Activated naive CD8-positive, alpha-beta T cell treated with anti-CD3 and anti-CD28 coated beads, Interleukin-2, amount 50 U/mL, for 24 hours (primary cell): ENCODE data around the gene ARSA.
"Not testable (repeated sequence)": the region's sequence is repeated elsewhere in the genome, so short reads cannot be mapped to it uniquely, and the experiment has no call there.

Source experiments
- ATAC-seq: fragments of 150-1000 bp; cut with Tn5 transposase; one replicate; pipeline ENCODE4 v1.10.0; 2021
- DNase-seq: peaks from one replicate; pipeline ENCODE4 v3.0.0; 2021
- H3K27ac Mint-ChIP-seq: one replicate; pipeline ENCODE4 v1.8.0; 2021; ENCODE audit warnings: mild to moderate bottlenecking, mixed read lengths
- H3K27me3 Mint-ChIP-seq: one replicate; pipeline ENCODE4 v1.8.0; 2021; ENCODE audit warnings: mixed read lengths
- H3K36me3 Mint-ChIP-seq: one replicate; pipeline ENCODE4 v1.8.0; 2021; ENCODE audit warnings: low read depth, mixed read lengths
- H3K4me1 Mint-ChIP-seq: one replicate; pipeline ENCODE4 v1.8.0; 2021; ENCODE audit warnings: mixed read lengths
- H3K4me3 Mint-ChIP-seq: one replicate; pipeline ENCODE4 v1.8.0; 2021; ENCODE audit warnings: mild to moderate bottlenecking, moderate library complexity, mixed read lengths
- H3K9me3 Mint-ChIP-seq: one replicate; pipeline ENCODE4 v1.8.0; 2021; ENCODE audit warnings: mixed read lengths

The ARSA gene

GRCh38 chr22:50665738-50666137, 37.8 kb upstream of the ARSA start:
- Mint-ChIP-seq H3K27ac (no peak overlapping the region), H3K27me3 (peaks cover 9% of the 10 kb centered on the region), H3K36me3 (no peaks in the 10 kb centered on the region), H3K4me3 (no peak overlapping the region), H3K4me1 (no peaks in the 10 kb centered on the region), H3K9me3 (no peaks in the 10 kb centered on the region)
- ATAC-seq (no peak), DNase-seq (no peak)

DNA sequence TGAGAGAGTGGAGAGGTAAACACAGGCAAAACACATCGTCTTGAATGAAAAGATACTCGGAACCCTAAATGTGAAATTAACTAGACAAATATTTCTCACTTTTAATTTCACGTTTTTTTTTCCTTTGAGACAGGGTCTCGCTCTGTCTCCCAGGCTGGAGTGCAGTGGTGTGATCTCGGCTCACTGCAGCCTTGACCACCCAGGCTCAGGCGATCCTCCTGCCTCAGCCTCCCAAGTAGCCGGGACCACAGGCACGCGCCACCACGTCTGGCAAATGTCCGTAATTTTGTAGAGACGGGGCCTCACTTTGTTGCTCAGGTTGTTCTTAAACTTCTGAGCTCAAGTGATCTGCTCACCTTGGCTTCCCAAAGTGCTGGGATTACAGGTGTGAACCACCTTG, 37.3 kb upstream of the ARSA start:
- no peak overlapping the region for H3K27ac Mint-ChIP-seq
- DNase-seq, result no peak
- no peaks in the 10 kb centered on the region for H3K36me3 Mint-ChIP-seq
- H3K9me3 Mint-ChIP-seq, result no peaks in the 10 kb centered on the region
- ATAC-seq, result no peak
- no peaks in the 10 kb centered on the region for H3K4me1 Mint-ChIP-seq
- peaks cover 7% of the 10 kb centered on the region for H3K27me3 Mint-ChIP-seq
- no peak overlapping the region for H3K4me3 Mint-ChIP-seq

- Mint-ChIP-seq H3K27ac (no peak overlapping the region), H3K9me3 (no peaks in the 10 kb centered on the region), H3K4me3 (no peak overlapping the region), H3K4me1 (no peaks in the 10 kb centered on the region), H3K36me3 (no peaks in the 10 kb centered on the region), H3K27me3 (peaks cover 13% of the 10 kb centered on the region)
- DNase-seq, result no peak
- ATAC-seq, result no peak
Observed at GRCh38 chr22:50660306-50660705, 32.4 kb upstream of the ARSA start.

GRCh38 chr22:50659711-50660110, 31.8 kb upstream of the ARSA start:
- H3K4me3 Mint-ChIP-seq, H3K4me1 Mint-ChIP-seq, H3K36me3 Mint-ChIP-seq, H3K9me3 Mint-ChIP-seq, ATAC-seq, H3K27ac Mint-ChIP-seq, DNase-seq: not testable (repeated sequence)
- H3K27me3 Mint-ChIP-seq, result peaks cover 14% of the 10 kb centered on the region

DNA sequence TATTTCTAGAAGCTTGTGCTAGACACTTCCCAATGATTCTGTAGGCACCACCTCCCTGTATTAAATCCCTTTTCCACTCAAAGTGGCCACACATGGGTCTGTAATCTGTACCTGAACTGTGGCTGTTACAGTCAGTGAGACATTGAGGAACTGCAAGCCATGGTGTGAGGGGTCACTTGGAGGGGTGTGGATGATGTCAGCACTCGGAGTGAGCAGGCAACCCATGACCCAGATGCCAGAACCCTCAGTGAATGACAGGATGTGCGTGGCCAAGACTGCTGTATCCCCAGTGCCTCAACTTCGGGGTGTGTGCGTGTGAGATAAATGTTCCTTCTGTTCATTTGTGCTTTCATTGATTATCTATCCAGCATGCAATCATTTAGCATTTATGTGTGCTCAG, 30.0 kb upstream of the ARSA start:
- H3K4me1 Mint-ChIP-seq, result no peaks in the 10 kb centered on the region
- no peaks in the 10 kb centered on the region for H3K36me3 Mint-ChIP-seq
- no peaks in the 10 kb centered on the region for H3K9me3 Mint-ChIP-seq
- ATAC-seq, result no peak
- DNase-seq, result no peak
- H3K27me3 Mint-ChIP-seq, result peaks cover 14% of the 10 kb centered on the region
- H3K27ac Mint-ChIP-seq, result no peak overlapping the region
- no peak overlapping the region for H3K4me3 Mint-ChIP-seq

GRCh38 chr22:50656122-50657070, 28.4 kb upstream of the ARSA start:
- Mint-ChIP-seq H3K27me3 (peaks cover 13% of the 10 kb centered on the region), H3K4me1 (no peaks in the 10 kb centered on the region), H3K9me3 (no peaks in the 10 kb centered on the region), H3K36me3 (no peaks in the 10 kb centered on the region), H3K4me3 (no peak overlapping the region), H3K27ac (no peak overlapping the region)
- DNase-seq, result no peak
- no peak for ATAC-seq

GRCh38 chr22:50654664-50655063, 26.7 kb upstream of the ARSA start:
- H3K4me1 Mint-ChIP-seq, H3K9me3 Mint-ChIP-seq, H3K27me3 Mint-ChIP-seq, DNase-seq, H3K27ac Mint-ChIP-seq, H3K4me3 Mint-ChIP-seq, ATAC-seq, H3K36me3 Mint-ChIP-seq: not testable (repeated sequence)

- Mint-ChIP-seq H3K36me3 (peaks cover 2% of the 10 kb centered on the region), H3K27ac (no peak overlapping the region), H3K27me3 (peaks cover 9% of the 10 kb centered on the region), H3K4me1 (no peaks in the 10 kb centered on the region), H3K9me3 (no peaks in the 10 kb centered on the region), H3K4me3 (no peak overlapping the region)
- ATAC-seq (no peak), DNase-seq (no peak)
Observed at GRCh38 chr22:50653256-50653655, 25.3 kb upstream of the ARSA start.

DNA sequence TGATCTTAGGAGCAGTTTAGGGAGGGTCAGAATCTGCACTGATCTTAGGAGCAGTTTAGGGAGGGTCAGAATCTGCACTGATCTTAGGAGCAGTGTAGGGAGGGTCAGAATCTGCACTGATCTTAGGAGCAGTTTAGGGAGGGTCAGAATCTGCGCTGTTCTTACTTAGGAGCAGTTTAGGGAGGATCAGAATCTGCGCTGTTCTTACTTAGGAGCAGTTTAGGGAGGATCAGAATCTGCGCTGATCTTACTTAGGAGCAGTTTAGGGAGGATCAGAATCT, 15.8 kb upstream of the ARSA start:
- not testable (repeated sequence) for H3K27ac Mint-ChIP-seq, H3K36me3 Mint-ChIP-seq, H3K9me3 Mint-ChIP-seq, H3K4me1 Mint-ChIP-seq, ATAC-seq, DNase-seq, H3K4me3 Mint-ChIP-seq
- H3K27me3 Mint-ChIP-seq, result peaks cover 19% of the 10 kb centered on the region

- not testable (repeated sequence) for H3K4me3 Mint-ChIP-seq, H3K36me3 Mint-ChIP-seq, H3K9me3 Mint-ChIP-seq, DNase-seq, H3K27ac Mint-ChIP-seq, H3K4me1 Mint-ChIP-seq, ATAC-seq
- peaks cover 19% of the 10 kb centered on the region for H3K27me3 Mint-ChIP-seq
Observed at GRCh38 chr22:50643021-50643820, 15.3 kb upstream of the ARSA start.

GRCh38 chr22:50641696-50642607, 14.0 kb upstream of the ARSA start:
- ATAC-seq, result no peak
- no peaks in the 10 kb centered on the region for H3K4me1 Mint-ChIP-seq
- H3K9me3 Mint-ChIP-seq, result no peaks in the 10 kb centered on the region
- H3K4me3 Mint-ChIP-seq, result no peak overlapping the region
- no peaks in the 10 kb centered on the region for H3K36me3 Mint-ChIP-seq
- DNase-seq, result no peak
- peaks cover 19% of the 10 kb centered on the region for H3K27me3 Mint-ChIP-seq
- no peak overlapping the region for H3K27ac Mint-ChIP-seq

GRCh38 chr22:50640857-50641647, 13.1 kb upstream of the ARSA start:
- Mint-ChIP-seq H3K4me1 (no peaks in the 10 kb centered on the region), H3K27me3 (peaks cover 15% of the 10 kb centered on the region)

GRCh38 chr22:50640296-50640695, 12.3 kb upstream of the ARSA start:
- not testable (repeated sequence) for H3K36me3 Mint-ChIP-seq, H3K4me1 Mint-ChIP-seq, H3K27ac Mint-ChIP-seq, H3K27me3 Mint-ChIP-seq, H3K9me3 Mint-ChIP-seq, ATAC-seq, H3K4me3 Mint-ChIP-seq, DNase-seq

More at GRCh38 chr22:50640857-50641647, 13.1 kb upstream of the ARSA start:
- no peaks in the 10 kb centered on the region for H3K36me3 Mint-ChIP-seq
- ATAC-seq, result no peak
- DNase-seq, result no peak
- no peaks in the 10 kb centered on the region for H3K9me3 Mint-ChIP-seq
- no peak overlapping the region for H3K27ac Mint-ChIP-seq
- no peak overlapping the region for H3K4me3 Mint-ChIP-seq

GRCh38 chr22:50635591-50635990, 7.6 kb upstream of the ARSA start:
- ATAC-seq (no peak), DNase-seq (no peak)
- Mint-ChIP-seq H3K27me3 (no peaks in the 10 kb centered on the region), H3K9me3 (no peaks in the 10 kb centered on the region), H3K4me3 (no peak overlapping the region), H3K27ac (no peak overlapping the region), H3K36me3 (no peaks in the 10 kb centered on the region), H3K4me1 (no peaks in the 10 kb centered on the region)
